GM23338 (cell line): ENCODE data around the gene BABAM1. TPM values are rescaled to one million over a fixed set of nuclear protein-coding genes. Genes with fewer than 3 reads are reported as not detected.

Experiments
- ATAC-seq: fragments of 200-7000 bp; cut with Tn5 transposase; 3 replicates; pipeline ENCODE4 v1.9.1; 2020
- DNase-seq: peaks from one replicate; pipeline ENCODE4 v3.0.0-alpha.2; 2015; ENCODE audit warnings: low spot score
- H2AFZ ChIP-seq: fragments of 200-600 bp; sonication (generic); 2 replicates; pipeline ENCODE4 v1.8.0; 2016; ENCODE audit warnings: antibody characterized with exemption, mild to moderate bottlenecking, moderate library complexity
- H3F3A ChIP-seq: fragments of 200-600 bp; sonication (generic); replicated peaks from 2 replicates; pipeline ENCODE4 v1.8.0; 2017; ENCODE audit warnings: antibody characterized with exemption, mixed run types, low read depth
- H3K27ac ChIP-seq: fragments of 200-600 bp; sonication (generic); 2 replicates; pipeline ENCODE4 v1.6.1; 2016; ENCODE audit warnings: low read depth
- H3K27me3 ChIP-seq: fragments of 200-600 bp; sonication (generic); 2 replicates; pipeline ENCODE4 v1.8.0; 2016; ENCODE audit warnings: mild to moderate bottlenecking, mixed run types, moderate library complexity; ENCODE audit not compliant: insufficient read depth
- H3K36me3 ChIP-seq: fragments of 200-600 bp; sonication (generic); 2 replicates; pipeline ENCODE4 v1.8.0; 2016; ENCODE audit warnings: mild to moderate bottlenecking; ENCODE audit not compliant: insufficient read depth
- H3K4me1 ChIP-seq: fragments of 200-600 bp; sonication (generic); 2 replicates; pipeline ENCODE4 v1.8.0; 2016; ENCODE audit warnings: mild to moderate bottlenecking, moderate library complexity; ENCODE audit not compliant: insufficient read depth
- H3K4me2 ChIP-seq: fragments of 200-600 bp; sonication (generic); 2 replicates; pipeline ENCODE4 v1.7.1; 2017; ENCODE audit warnings: mixed run types
- H3K4me3 ChIP-seq: fragments of 200-600 bp; sonication (generic); 2 replicates; pipeline ENCODE4 v1.6.1; 2016; ENCODE audit warnings: mixed run types
- H3K79me2 ChIP-seq: fragments of 200-600 bp; sonication (generic); replicated peaks from 2 replicates; pipeline ENCODE4 v1.8.0; 2017; ENCODE audit warnings: mild to moderate bottlenecking; ENCODE audit not compliant: insufficient read depth
- H3K9me2 ChIP-seq: fragments of 200-600 bp; sonication (generic); 2 replicates; pipeline ENCODE4 v1.8.0; 2017; ENCODE audit not compliant: insufficient read depth
- H4K20me1 ChIP-seq: fragments of 200-600 bp; sonication (generic); replicated peaks from 2 replicates; pipeline ENCODE4 v1.8.0; 2017; ENCODE audit warnings: mild to moderate bottlenecking; ENCODE audit not compliant: insufficient read depth
- H3K27ac Mint-ChIP-seq: 2 replicates; pipeline ENCODE4 v1.8.0; 2020; ENCODE audit warnings: inconsistent platforms, mild to moderate bottlenecking, moderate library complexity, mixed read lengths
- H3K27me3 Mint-ChIP-seq: 3 replicates; pipeline ENCODE4 v1.8.0; 2022; ENCODE audit warnings: low read depth, mild to moderate bottlenecking, moderate library complexity, mixed read lengths, inconsistent platforms; ENCODE audit not compliant: insufficient read depth, poor library complexity
- H3K36me3 Mint-ChIP-seq: 3 replicates; pipeline ENCODE4 v1.8.0; 2021; ENCODE audit warnings: low read depth, mild to moderate bottlenecking, inconsistent platforms, moderate library complexity, mixed read lengths
- H3K4me1 Mint-ChIP-seq: 3 replicates; pipeline ENCODE4 v1.8.0; 2020; ENCODE audit warnings: mild to moderate bottlenecking, inconsistent platforms, mixed read lengths
- H3K4me3 Mint-ChIP-seq: 3 replicates; pipeline ENCODE4 v1.8.0; 2021; ENCODE audit warnings: moderate library complexity, mild to moderate bottlenecking, inconsistent platforms, mixed read lengths
- H3K9me3 Mint-ChIP-seq: 3 replicates; pipeline ENCODE4 v1.8.0; 2020; ENCODE audit warnings: moderate library complexity, mild to moderate bottlenecking, inconsistent platforms, mixed read lengths
- CREB1 ChIP-seq: fragments of 250-450 bp; sonication (Bioruptor Pico); IDR thresholded peaks from 2 replicates; pipeline ENCODE4 v1.5.0; 2020; ENCODE audit warnings: low read depth, mild to moderate bottlenecking, moderate library complexity
- EZH2 ChIP-seq: fragments of 200-600 bp; sonication (generic); IDR thresholded peaks from one replicate; pipeline ENCODE4 v1.8.0; 2017; ENCODE audit warnings: antibody characterized with exemption, mild to moderate bottlenecking, low read depth; ENCODE audit not compliant: unreplicated experiment
- JUNB ChIP-seq: IDR thresholded peaks from one replicate; pipeline ENCODE4 v1.6.1; 2016; ENCODE audit warnings: antibody characterized with exemption; ENCODE audit not compliant: unreplicated experiment
- NANOG ChIP-seq: IDR thresholded peaks from 2 replicates; pipeline ENCODE4 v1.6.1; 2016; ENCODE audit warnings: antibody characterized with exemption, borderline replicate concordance
- POLR2AphosphoS5 ChIP-seq: IDR thresholded peaks from 2 replicates; pipeline ENCODE4 v1.6.1; 2016; ENCODE audit warnings: antibody characterized with exemption, low read depth
- STAT1 ChIP-seq: IDR thresholded peaks from one replicate; pipeline ENCODE4 v1.6.1; 2016; ENCODE audit warnings: antibody characterized with exemption; ENCODE audit not compliant: unreplicated experiment
- ZNF114 ChIP-seq: fragments of 250-450 bp; sonication (Bioruptor Pico); IDR thresholded peaks from 2 replicates; pipeline ENCODE4 v1.5.0; 2020; ENCODE audit warnings: mild to moderate bottlenecking, moderate library complexity
- polyA plus RNA-seq: library from polyadenylated mRNA; unstranded; fragments of >200 nt; fragmentation: Nextera tagmentation; extraction: Ambion mirVana; gene quantifications from 2 replicates; pipeline ENCODE4 v1.2.1, GENCODE V29; 2016
- total RNA-seq: library from RNA; depleted of rRNA; stranded (reverse); fragments of >200 nt; shearing (Covaris generic); gene quantifications from 2 replicates; pipeline ENCODE4 v1.2.3, GENCODE V29; 2014
- TF ChIP-seq, protein P1 (sequence below), 2 experiments: fragments of 200-600 bp in 1 of 2; sonication (generic) in 1 of 2; conservative IDR thresholded peaks; 2 replicates each; pipeline versions ENCODE4 v1.5.1 to v1.6.1; 2016 to 2017; ENCODE audit warnings: antibody characterized with exemption in 2 of 2, low read depth in 2 of 2, mild to moderate bottlenecking in 2 of 2, moderate library complexity in 1 of 2
- TF ChIP-seq, protein P2 (sequence below): IDR thresholded peaks from 2 replicates; pipeline ENCODE4 v1.6.1; 2016; ENCODE audit warnings: antibody characterized with exemption

Gene BABAM1
- total and polyA plus RNA-seq, 2 experiments from 2014 or later = 78.1 to 95.0 TPM

DNA sequence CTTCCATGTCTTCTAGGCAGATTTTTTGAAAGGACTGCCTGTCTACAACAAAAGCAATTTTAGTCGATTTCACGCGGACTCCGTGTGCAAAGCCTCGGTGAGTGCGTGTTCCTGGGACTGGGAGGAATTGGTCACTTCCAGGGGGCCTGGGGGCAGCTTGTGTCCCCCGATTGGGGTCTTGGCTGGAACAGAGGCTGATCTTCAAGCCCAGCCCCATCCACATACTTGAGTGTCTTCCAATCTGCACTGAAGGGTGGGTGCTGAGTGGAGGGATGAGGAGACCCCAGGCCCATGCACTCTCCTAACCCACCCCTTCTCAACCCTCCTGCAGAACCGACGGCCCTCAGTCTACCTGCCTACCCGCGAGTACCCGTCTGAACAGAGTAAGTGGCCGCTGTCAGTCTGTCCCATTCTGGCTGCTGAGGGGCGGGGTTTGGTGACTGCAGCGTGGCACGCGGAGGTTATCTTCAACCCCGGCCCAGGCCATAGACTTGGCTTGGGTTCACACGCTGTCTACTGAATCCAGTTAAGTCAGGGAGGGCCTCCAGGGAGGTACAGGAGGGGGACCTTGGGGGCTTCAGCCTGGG, 46.9 kb downstream of the BABAM1 start:
- Histone ChIP-seq H4K20me1 (peaks cover 16% of the 10 kb centered on the region), H3F3A (peaks cover 8% of the 10 kb centered on the region; the same call in 1 of the 2 replicates), H3K4me2 (no peak overlapping the region), H3K4me3 (no peak overlapping the region), H3K4me1 (peaks cover 9% of the 10 kb centered on the region), H3K79me2 (peaks cover 25% of the 10 kb centered on the region), H3K36me3 (peaks cover 10% of the 10 kb centered on the region; the same call in 1 of the 2 replicates), H2AFZ (no peak overlapping the region), H3K9me2 (no peaks in the 10 kb centered on the region), H3K27ac (no peak overlapping the region), H3K27me3 (no peaks in the 10 kb centered on the region)
- H3K36me3 Mint-ChIP-seq = peaks cover 39% of the 10 kb centered on the region
- H3K4me3 Mint-ChIP-seq = no peak overlapping the region
- no peak for DNase-seq
- H3K27ac Mint-ChIP-seq = no peak overlapping the region
- no peaks in the 10 kb centered on the region; the same call in 2 of the 3 replicates for H3K9me3 Mint-ChIP-seq
- peaks cover 18% of the 10 kb centered on the region for H3K27me3 Mint-ChIP-seq
- peaks cover 12% of the 10 kb centered on the region for H3K4me1 Mint-ChIP-seq
- ATAC-seq = no peak
- no peak for TF ChIP-seq EZH2
- TF ChIP-seq, protein P1, sequence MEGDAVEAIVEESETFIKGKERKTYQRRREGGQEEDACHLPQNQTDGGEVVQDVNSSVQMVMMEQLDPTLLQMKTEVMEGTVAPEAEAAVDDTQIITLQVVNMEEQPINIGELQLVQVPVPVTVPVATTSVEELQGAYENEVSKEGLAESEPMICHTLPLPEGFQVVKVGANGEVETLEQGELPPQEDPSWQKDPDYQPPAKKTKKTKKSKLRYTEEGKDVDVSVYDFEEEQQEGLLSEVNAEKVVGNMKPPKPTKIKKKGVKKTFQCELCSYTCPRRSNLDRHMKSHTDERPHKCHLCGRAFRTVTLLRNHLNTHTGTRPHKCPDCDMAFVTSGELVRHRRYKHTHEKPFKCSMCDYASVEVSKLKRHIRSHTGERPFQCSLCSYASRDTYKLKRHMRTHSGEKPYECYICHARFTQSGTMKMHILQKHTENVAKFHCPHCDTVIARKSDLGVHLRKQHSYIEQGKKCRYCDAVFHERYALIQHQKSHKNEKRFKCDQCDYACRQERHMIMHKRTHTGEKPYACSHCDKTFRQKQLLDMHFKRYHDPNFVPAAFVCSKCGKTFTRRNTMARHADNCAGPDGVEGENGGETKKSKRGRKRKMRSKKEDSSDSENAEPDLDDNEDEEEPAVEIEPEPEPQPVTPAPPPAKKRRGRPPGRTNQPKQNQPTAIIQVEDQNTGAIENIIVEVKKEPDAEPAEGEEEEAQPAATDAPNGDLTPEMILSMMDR (conservative IDR thresholded peaks at IDR 0.05; ENCODE audit: low read depth in 2 of 2) = no peak
- TF ChIP-seq, protein P2, sequence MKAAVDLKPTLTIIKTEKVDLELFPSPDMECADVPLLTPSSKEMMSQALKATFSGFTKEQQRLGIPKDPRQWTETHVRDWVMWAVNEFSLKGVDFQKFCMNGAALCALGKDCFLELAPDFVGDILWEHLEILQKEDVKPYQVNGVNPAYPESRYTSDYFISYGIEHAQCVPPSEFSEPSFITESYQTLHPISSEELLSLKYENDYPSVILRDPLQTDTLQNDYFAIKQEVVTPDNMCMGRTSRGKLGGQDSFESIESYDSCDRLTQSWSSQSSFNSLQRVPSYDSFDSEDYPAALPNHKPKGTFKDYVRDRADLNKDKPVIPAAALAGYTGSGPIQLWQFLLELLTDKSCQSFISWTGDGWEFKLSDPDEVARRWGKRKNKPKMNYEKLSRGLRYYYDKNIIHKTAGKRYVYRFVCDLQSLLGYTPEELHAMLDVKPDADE = no peak
- no peak for TF ChIP-seq ZNF114 (CRISPR knock-in tag)
- TF ChIP-seq CREB1 (CRISPR knock-in tag) = no peak

DNA sequence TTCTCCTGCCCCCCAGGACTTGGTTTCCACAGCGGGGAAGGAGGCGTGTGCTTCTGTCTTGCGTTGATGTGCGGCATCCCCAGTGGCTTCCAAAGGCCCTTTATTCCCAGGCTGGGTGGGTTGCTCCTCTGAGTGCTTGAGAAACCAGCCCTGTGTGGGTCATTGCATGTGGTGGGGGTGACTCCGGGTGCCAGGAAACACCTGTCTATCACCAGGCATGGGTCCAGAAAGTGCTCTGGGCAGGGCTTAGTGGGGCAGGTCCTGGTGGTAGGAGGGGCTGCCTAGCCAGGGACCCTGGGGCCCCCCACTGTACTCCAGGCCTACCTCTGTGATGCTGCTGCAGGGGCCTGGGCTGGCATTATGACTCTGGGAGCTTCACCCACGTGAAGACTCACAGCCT, 51.7 kb downstream of the BABAM1 start:
- H3K4me1 Mint-ChIP-seq = peaks cover 11% of the 10 kb centered on the region; the same call in 2 of the 3 replicates
- H3K4me3 Mint-ChIP-seq = no peak overlapping the region
- Histone ChIP-seq H3F3A (peaks cover 7% of the 10 kb centered on the region; the same call in 1 of the 2 replicates), H3K4me2 (no peak overlapping the region), H2AFZ (no peak overlapping the region), H4K20me1 (no peaks in the 10 kb centered on the region; the same call in 1 of the 2 replicates), H3K4me1 (peaks cover 9% of the 10 kb centered on the region; the same call in 1 of the 2 replicates), H3K27me3 (no peaks in the 10 kb centered on the region), H3K4me3 (no peak overlapping the region), H3K27ac (no peak overlapping the region), H3K9me2 (no peaks in the 10 kb centered on the region), H3K79me2 (no peaks in the 10 kb centered on the region), H3K36me3 (peaks cover 14% of the 10 kb centered on the region; the same call in 1 of the 2 replicates)
- H3K9me3 Mint-ChIP-seq = no peaks in the 10 kb centered on the region; the same call in 2 of the 3 replicates
- H3K27ac Mint-ChIP-seq = no peak overlapping the region
- peaks cover 20% of the 10 kb centered on the region for H3K27me3 Mint-ChIP-seq
- no peak for DNase-seq
- ATAC-seq = no peak
- no peak for TF ChIP-seq POLR2AphosphoS5
- no peak for TF ChIP-seq ZNF114 (CRISPR knock-in tag)
- no peak for TF ChIP-seq STAT1
- no peak for TF ChIP-seq JUNB
- no peak for TF ChIP-seq NANOG
- peaks cover 53% of the 10 kb centered on the region for H3K36me3 Mint-ChIP-seq
